WTC11 (cell line): ENCODE results near the gene STX2. TPM values are rescaled to one million over a fixed set of nuclear protein-coding genes. Genes with fewer than 3 reads are reported as not detected.

Experiments used
- ATAC-seq: fragments of 200-7000 bp; cut with Tn5 transposase; 2 replicates; pipeline ENCODE4 v1.10.0; 2021; ENCODE audit warnings: mild to moderate bottlenecking, moderate library complexity
- CTCF ChIA-PET: fragments of 300-600 bp; sonication (Branson Sonifier 250); formaldehyde crosslinking; loops from one replicate; lab custom pipeline; 2021; ENCODE audit warnings: antibody characterized with exemption; lab: Charles Lee
- POLR2A ChIA-PET: fragments of 350-600 bp; sonication (Branson Sonifier 250); formaldehyde crosslinking; loops from one replicate; lab custom pipeline; 2021; ENCODE audit warnings: antibody characterized with exemption; lab: Charles Lee
- DNase-seq: peaks from one replicate; pipeline ENCODE4 v3.0.0; 2021; ENCODE audit warnings: low spot score
- H3K27ac Mint-ChIP-seq: 2 replicates; pipeline ENCODE4 v1.8.0; 2021; ENCODE audit warnings: mixed read lengths
- H3K27me3 Mint-ChIP-seq: 2 replicates; pipeline ENCODE4 v1.8.0; 2021; ENCODE audit warnings: low read depth, mild to moderate bottlenecking, moderate library complexity, mixed read lengths
- H3K36me3 Mint-ChIP-seq: 2 replicates; pipeline ENCODE4 v1.8.0; 2021; ENCODE audit warnings: mixed read lengths
- H3K4me1 Mint-ChIP-seq: 2 replicates; pipeline ENCODE4 v1.8.0; 2022; ENCODE audit warnings: mixed read lengths
- H3K4me3 Mint-ChIP-seq: 2 replicates; pipeline ENCODE4 v1.8.0; 2021; ENCODE audit warnings: mild to moderate bottlenecking, moderate library complexity, mixed read lengths
- H3K9me3 Mint-ChIP-seq: 2 replicates; pipeline ENCODE4 v1.8.0; 2021; ENCODE audit warnings: mixed read lengths
- ATF6 ChIP-seq: sonication (generic); formaldehyde crosslinking; IDR thresholded peaks from 2 replicates; pipeline ENCODE4 v1.8.1; 2023; ENCODE audit warnings: mild to moderate bottlenecking, missing genetic modification reagents
- EMX1 ChIP-seq: fragments of 250-450 bp; sonication (Bioruptor Pico); IDR thresholded peaks from 2 replicates; pipeline ENCODE4 v1.8.0; 2021; ENCODE audit warnings: mild to moderate bottlenecking
- HMGA2 ChIP-seq: fragments of 250-450 bp; sonication (Bioruptor Pico); IDR thresholded peaks from 2 replicates; pipeline ENCODE4 v1.4.0; 2021; ENCODE audit warnings: mild to moderate bottlenecking, moderate library complexity
- MXD4 ChIP-seq: fragments of 250-450 bp; sonication (Bioruptor Pico); IDR thresholded peaks from 2 replicates; pipeline ENCODE4 v1.8.0; 2021; ENCODE audit warnings: mild to moderate bottlenecking, moderate library complexity, borderline replicate concordance
- NR3C1 ChIP-seq: sonication (generic); formaldehyde crosslinking; conservative IDR thresholded peaks from 2 replicates; pipeline ENCODE4 v1.8.1; 2023; ENCODE audit warnings: low read depth, mild to moderate bottlenecking, missing genetic modification reagents
- OVOL2 ChIP-seq: fragments of 250-450 bp; sonication (Bioruptor Pico); IDR thresholded peaks from 2 replicates; pipeline ENCODE4 v1.9.0; 2021; ENCODE audit warnings: mild to moderate bottlenecking, borderline replicate concordance
- PREB ChIP-seq: sonication (generic); formaldehyde crosslinking; IDR thresholded peaks from 2 replicates; pipeline ENCODE4 v1.8.1; 2022; ENCODE audit warnings: mild to moderate bottlenecking, missing genetic modification reagents, moderate library complexity, borderline replicate concordance
- PRRX2 ChIP-seq: fragments of 250-450 bp; sonication (Bioruptor Pico); IDR thresholded peaks from 2 replicates; pipeline ENCODE4 v1.8.0; 2021; ENCODE audit warnings: mild to moderate bottlenecking
- RORB ChIP-seq: fragments of 250-450 bp; sonication (Bioruptor Pico); IDR thresholded peaks from 2 replicates; pipeline ENCODE4 v1.9.0; 2021; ENCODE audit warnings: mild to moderate bottlenecking
- ZBTB21 ChIP-seq: sonication (generic); formaldehyde crosslinking; IDR thresholded peaks from 2 replicates; pipeline ENCODE4 v1.8.1; 2023; ENCODE audit warnings: mild to moderate bottlenecking, missing genetic modification reagents, borderline replicate concordance
- ZNF121 ChIP-seq: sonication (generic); formaldehyde crosslinking; IDR thresholded peaks from 2 replicates; pipeline ENCODE4 v1.8.0; 2023; ENCODE audit warnings: missing genetic modification reagents
- ZNF219 ChIP-seq: sonication (generic); formaldehyde crosslinking; IDR thresholded peaks from 2 replicates; pipeline ENCODE4 v1.8.0; 2023; ENCODE audit warnings: missing genetic modification reagents, mild to moderate bottlenecking, borderline replicate concordance
- ZNF423 ChIP-seq: fragments of 250-450 bp; sonication (Bioruptor Pico); IDR thresholded peaks from 2 replicates; pipeline ENCODE4 v2.1.2; 2022; ENCODE audit warnings: mild to moderate bottlenecking, moderate library complexity
- total RNA-seq: library from RNA; stranded (reverse); gene quantifications from 3 replicates; pipeline ENCODE4 v1.2.3, GENCODE V29; 2021
- TF ChIP-seq, protein P1 (sequence below): sonication (generic); formaldehyde crosslinking; IDR thresholded peaks from 2 replicates; pipeline ENCODE4 v1.8.0; 2022; ENCODE audit warnings: mild to moderate bottlenecking, missing genetic modification reagents
- TF ChIP-seq, protein P2 (sequence below): fragments of 250-450 bp; sonication (Bioruptor Pico); IDR thresholded peaks from 2 replicates; pipeline ENCODE4 v1.9.0; 2021; ENCODE audit warnings: mild to moderate bottlenecking, borderline replicate concordance

Gene STX2
- total RNA-seq, 1 experiment from 2014 or later: 22.7 TPM

GRCh38 chr12:130813949-130814348 is 25.1 kb downstream of the STX2 start:
- CTCF ChIA-PET: interaction anchor here (0.6 to 2.0 kb wide), 8 partner anchors 12 to 54 kb away, joined by 3 to 11 read pairs (median 4); no protein-coding TSS in a partner anchor

GRCh38 chr12:130813436-130813835 is 25.6 kb downstream of the STX2 start:
- H3K9me3 Mint-ChIP-seq: no peaks in the 10 kb centered on the region
- ATAC-seq: peak; percentile 77
- POLR2A ChIA-PET: no interaction called here
- H3K4me3 Mint-ChIP-seq: no peak overlapping the region
- H3K4me1 Mint-ChIP-seq: peaks cover 55% of the 10 kb centered on the region
- CTCF ChIA-PET: interaction anchor here (0.6 to 2.0 kb wide), 9 partner anchors 13 to 60 kb away, joined by 3 to 11 read pairs (median 5); no protein-coding TSS in a partner anchor
- H3K36me3 Mint-ChIP-seq: peaks cover 21% of the 10 kb centered on the region
- H3K27me3 Mint-ChIP-seq: no peaks in the 10 kb centered on the region
- peak overlapping the region; percentile 41; the same call in 1 of the 2 replicates for H3K27ac Mint-ChIP-seq
- TF ChIP-seq ZNF121 (CRISPR knock-in tag) (peak; percentile 73; the same call in 1 of the 2 replicates), MXD4 (CRISPR knock-in tag) (no peak), ZNF423 (CRISPR knock-in tag) (0 out of 2 replicates have a peak, but pooled peaks have one; percentile 5)
- TF ChIP-seq, all 79 proteins: peak for 2
- peak; percentile 59 for DNase-seq

More at GRCh38 chr12:130813949-130814348, 25.1 kb downstream of the STX2 start:
- H3K27me3 Mint-ChIP-seq: no peaks in the 10 kb centered on the region
- peak overlapping the region; percentile 81 for H3K27ac Mint-ChIP-seq
- TF ChIP-seq ZNF219: no peak
- TF ChIP-seq ZBTB21 (CRISPR knock-in tag): no peak
- no peak for TF ChIP-seq OVOL2 (CRISPR knock-in tag)
- no peak for TF ChIP-seq PRRX2 (CRISPR knock-in tag)
- no peak for TF ChIP-seq ATF6 (CRISPR knock-in tag)
- TF ChIP-seq RORB (CRISPR knock-in tag): no peak
- TF ChIP-seq, protein P1, sequence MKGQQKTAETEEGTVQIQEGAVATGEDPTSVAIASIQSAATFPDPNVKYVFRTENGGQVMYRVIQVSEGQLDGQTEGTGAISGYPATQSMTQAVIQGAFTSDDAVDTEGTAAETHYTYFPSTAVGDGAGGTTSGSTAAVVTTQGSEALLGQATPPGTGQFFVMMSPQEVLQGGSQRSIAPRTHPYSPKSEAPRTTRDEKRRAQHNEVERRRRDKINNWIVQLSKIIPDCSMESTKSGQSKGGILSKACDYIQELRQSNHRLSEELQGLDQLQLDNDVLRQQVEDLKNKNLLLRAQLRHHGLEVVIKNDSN (CRISPR knock-in tag): no peak
- no peaks in the 10 kb centered on the region for H3K9me3 Mint-ChIP-seq
- peaks cover 58% of the 10 kb centered on the region for H3K4me1 Mint-ChIP-seq
- POLR2A ChIA-PET: no interaction called here
- DNase-seq (no peak), ATAC-seq (no peak)
- H3K36me3 Mint-ChIP-seq: peaks cover 20% of the 10 kb centered on the region
- no peak overlapping the region for H3K4me3 Mint-ChIP-seq

DNA sequence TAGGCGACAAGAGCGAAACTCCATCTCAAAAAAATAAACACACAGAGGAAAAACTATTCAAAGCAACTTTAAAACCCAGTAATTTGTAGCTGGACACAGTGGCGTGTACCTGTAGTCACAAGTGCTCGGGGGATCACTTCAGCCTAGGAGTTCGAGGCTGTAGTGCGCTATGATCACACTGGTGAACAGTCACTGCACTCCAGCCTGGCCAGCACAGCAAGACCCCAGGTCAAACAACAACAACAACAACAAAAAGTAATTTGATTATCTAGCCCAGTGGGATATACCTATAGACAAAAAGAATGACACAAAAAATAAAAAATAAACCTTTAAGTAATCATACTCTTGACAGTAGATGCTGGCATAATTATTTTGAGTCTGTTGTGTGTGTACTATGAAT is 29.3 kb downstream of the STX2 start:
- H3K27me3 Mint-ChIP-seq: no peaks in the 10 kb centered on the region
- H3K36me3 Mint-ChIP-seq: peaks cover 48% of the 10 kb centered on the region
- H3K4me1 Mint-ChIP-seq: peaks cover 31% of the 10 kb centered on the region
- no peak overlapping the region for H3K27ac Mint-ChIP-seq
- no peaks in the 10 kb centered on the region for H3K9me3 Mint-ChIP-seq
- ChIA-PET CTCF (interaction anchor here (1.3 kb wide), 1 partner anchor 34 kb away, joined by 4 read pairs; no protein-coding TSS in a partner anchor), POLR2A (no interaction called here)
- TF ChIP-seq, protein P2, sequence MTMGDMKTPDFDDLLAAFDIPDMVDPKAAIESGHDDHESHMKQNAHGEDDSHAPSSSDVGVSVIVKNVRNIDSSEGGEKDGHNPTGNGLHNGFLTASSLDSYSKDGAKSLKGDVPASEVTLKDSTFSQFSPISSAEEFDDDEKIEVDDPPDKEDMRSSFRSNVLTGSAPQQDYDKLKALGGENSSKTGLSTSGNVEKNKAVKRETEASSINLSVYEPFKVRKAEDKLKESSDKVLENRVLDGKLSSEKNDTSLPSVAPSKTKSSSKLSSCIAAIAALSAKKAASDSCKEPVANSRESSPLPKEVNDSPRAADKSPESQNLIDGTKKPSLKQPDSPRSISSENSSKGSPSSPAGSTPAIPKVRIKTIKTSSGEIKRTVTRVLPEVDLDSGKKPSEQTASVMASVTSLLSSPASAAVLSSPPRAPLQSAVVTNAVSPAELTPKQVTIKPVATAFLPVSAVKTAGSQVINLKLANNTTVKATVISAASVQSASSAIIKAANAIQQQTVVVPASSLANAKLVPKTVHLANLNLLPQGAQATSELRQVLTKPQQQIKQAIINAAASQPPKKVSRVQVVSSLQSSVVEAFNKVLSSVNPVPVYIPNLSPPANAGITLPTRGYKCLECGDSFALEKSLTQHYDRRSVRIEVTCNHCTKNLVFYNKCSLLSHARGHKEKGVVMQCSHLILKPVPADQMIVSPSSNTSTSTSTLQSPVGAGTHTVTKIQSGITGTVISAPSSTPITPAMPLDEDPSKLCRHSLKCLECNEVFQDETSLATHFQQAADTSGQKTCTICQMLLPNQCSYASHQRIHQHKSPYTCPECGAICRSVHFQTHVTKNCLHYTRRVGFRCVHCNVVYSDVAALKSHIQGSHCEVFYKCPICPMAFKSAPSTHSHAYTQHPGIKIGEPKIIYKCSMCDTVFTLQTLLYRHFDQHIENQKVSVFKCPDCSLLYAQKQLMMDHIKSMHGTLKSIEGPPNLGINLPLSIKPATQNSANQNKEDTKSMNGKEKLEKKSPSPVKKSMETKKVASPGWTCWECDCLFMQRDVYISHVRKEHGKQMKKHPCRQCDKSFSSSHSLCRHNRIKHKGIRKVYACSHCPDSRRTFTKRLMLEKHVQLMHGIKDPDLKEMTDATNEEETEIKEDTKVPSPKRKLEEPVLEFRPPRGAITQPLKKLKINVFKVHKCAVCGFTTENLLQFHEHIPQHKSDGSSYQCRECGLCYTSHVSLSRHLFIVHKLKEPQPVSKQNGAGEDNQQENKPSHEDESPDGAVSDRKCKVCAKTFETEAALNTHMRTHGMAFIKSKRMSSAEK (CRISPR knock-in tag): no peak
- TF ChIP-seq ZNF423 (CRISPR knock-in tag) (no peak), PREB (CRISPR knock-in tag) (no peak), EMX1 (CRISPR knock-in tag) (no peak), HMGA2 (CRISPR knock-in tag) (no peak), NR3C1 (CRISPR knock-in tag) (no peak)
- no peak overlapping the region for H3K4me3 Mint-ChIP-seq
- DNase-seq (no peak), ATAC-seq (no peak)
